ENCODE results near the gene PIK3CA.
"Not testable (repeated sequence)": the region's sequence is repeated elsewhere in the genome, so short reads cannot be mapped to it uniquely, and the experiment has no call there.

The PIK3CA gene

GRCh38 chr3:179265875-179266274 lies 117.7 kb downstream of the PIK3CA start:
- no peak for DNase-seq

- no peak for DNase-seq
Observed at GRCh38 chr3:179266701-179267211, 118.6 kb downstream of the PIK3CA start.

GRCh38 chr3:179268400-179269051 lies 120.4 kb downstream of the PIK3CA start:
- DNase-seq: no peak

- no peak for DNase-seq
Observed at GRCh38 chr3:179269152-179269707, 121.1 kb downstream of the PIK3CA start.

- no peak for DNase-seq
Observed at GRCh38 chr3:179272385-179272784, 124.2 kb downstream of the PIK3CA start.

GRCh38 chr3:179274434-179274833 lies 126.3 kb downstream of the PIK3CA start:
- not testable (repeated sequence) for DNase-seq

GRCh38 chr3:179276001-179276400 lies 127.8 kb downstream of the PIK3CA start:
- no peak for DNase-seq

- DNase-seq: no peak
Observed at GRCh38 chr3:179276743-179277142, 128.6 kb downstream of the PIK3CA start.

- no peak for DNase-seq
Observed at GRCh38 chr3:179278151-179278550, 130.0 kb downstream of the PIK3CA start.

GRCh38 chr3:179278932-179279693 lies 131.0 kb downstream of the PIK3CA start:
- no peak for DNase-seq

GRCh38 chr3:179279837-179280236 lies 131.7 kb downstream of the PIK3CA start:
- DNase-seq: no peak

GRCh38 chr3:179281825-179282224 lies 133.7 kb downstream of the PIK3CA start:
- no peak for DNase-seq

- no peak for DNase-seq
Observed at GRCh38 chr3:179286331-179286730, 138.2 kb downstream of the PIK3CA start.

GRCh38 chr3:179288845-179289244 lies 140.7 kb downstream of the PIK3CA start:
- DNase-seq: no peak

GRCh38 chr3:179289295-179289694 lies 141.1 kb downstream of the PIK3CA start:
- DNase-seq: no peak
